Omental fat pad (tissue), 4 donors: ENCODE measurements around the gene MYO5A. TPM values are rescaled to one million over a fixed set of nuclear protein-coding genes. Genes with fewer than 3 reads are reported as not detected.
"Not testable (repeated sequence)": the region's sequence is repeated elsewhere in the genome, so short reads cannot be mapped to it uniquely, and the experiment has no call there.

Experiments
- ATAC-seq: fragments of 150-250 bp; one replicate; pipeline ENCODE4 v1.9.1; 2016; ENCODE audit warnings: mild to moderate bottlenecking, moderate library complexity; ENCODE audit not compliant: low FRiP score
- DNase-seq: peaks from one replicate; pipeline ENCODE4 v3.0.0-alpha.2; 2019; ENCODE audit warnings: low spot score
- CTCF ChIP-seq, 3 donors: fragments of 450-650 bp; IDR thresholded peaks; one replicate each; pipeline ENCODE4 v1.5.1; 2016 to 2017; ENCODE audit warnings: antibody characterized with exemption in 3 of 3, mild to moderate bottlenecking in 3 of 3, moderate library complexity in 2 of 3
- total RNA-seq, 4 donors: library from RNA; depleted of rRNA; stranded (reverse); fragments of >200 nt; gene quantifications; one replicate each; pipeline ENCODE4 v1.1.0, GENCODE V29; 2016

Gene MYO5A
- total RNA-seq, 4 donors from 2014 or later, result 45.5 to 81.6 (median 65.5) TPM

DNA sequence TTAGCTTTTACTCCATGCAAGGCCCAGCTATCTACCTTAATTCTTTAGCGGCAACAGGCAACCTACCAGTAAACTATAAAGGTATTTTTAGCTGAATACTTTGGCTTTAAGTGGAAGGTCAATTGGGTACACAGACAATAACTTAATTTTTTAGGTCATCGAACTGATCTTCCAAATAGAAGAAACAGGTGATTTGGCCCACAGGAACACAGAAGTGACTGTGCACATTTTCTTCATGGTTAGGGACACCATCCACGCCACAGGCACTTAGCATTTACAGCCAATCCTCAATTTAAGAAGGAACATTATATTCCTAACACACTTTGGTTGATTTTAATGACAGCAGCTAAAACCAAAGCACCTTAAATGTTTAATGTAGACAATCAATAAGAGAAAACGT, 38.2 kb upstream of the MYO5A start:
- no peak for ATAC-seq
- no peak for DNase-seq

GRCh38 chr15:52565417-52566358, 37.0 kb upstream of the MYO5A start:
- ATAC-seq, DNase-seq: not testable (repeated sequence)

More for the DNA sequence above, 38.2 kb upstream of the MYO5A start:
- no peak for TF ChIP-seq CTCF (IDR thresholded peaks at IDR 0.05)

DNA sequence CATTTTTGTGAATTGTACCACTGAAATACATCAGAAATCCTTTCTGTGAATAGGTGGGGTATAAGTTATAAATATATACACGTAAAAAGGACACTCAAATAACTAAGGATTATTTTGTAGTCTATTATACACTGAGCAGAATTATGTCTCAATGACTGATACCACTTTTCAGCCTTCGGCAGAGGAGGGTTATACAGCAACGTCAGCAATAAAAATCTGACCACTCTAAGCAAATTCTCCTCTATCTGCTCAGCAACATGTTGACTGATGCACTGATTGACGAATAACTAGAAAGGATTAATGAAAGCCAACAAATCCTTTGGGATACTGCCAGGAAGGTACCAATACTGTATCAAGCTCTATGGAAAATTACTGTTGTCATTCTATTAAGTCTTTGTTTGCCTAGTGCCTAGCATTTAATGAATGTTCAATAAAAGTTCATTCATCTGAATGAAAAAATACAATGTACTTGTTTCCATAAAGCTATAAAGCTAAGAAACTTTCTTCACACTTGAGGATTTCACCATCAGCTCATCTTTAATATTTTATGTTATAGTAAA, 34.9 kb upstream of the MYO5A start:
- TF ChIP-seq CTCF (IDR thresholded peaks at IDR 0.05), result no peak
- DNase-seq, result no peak
- ATAC-seq, result no peak

- TF ChIP-seq CTCF (IDR thresholded peaks at IDR 0.05), result no peak
Observed at GRCh38 chr15:52559575-52559974, 30.9 kb upstream of the MYO5A start.

DNA sequence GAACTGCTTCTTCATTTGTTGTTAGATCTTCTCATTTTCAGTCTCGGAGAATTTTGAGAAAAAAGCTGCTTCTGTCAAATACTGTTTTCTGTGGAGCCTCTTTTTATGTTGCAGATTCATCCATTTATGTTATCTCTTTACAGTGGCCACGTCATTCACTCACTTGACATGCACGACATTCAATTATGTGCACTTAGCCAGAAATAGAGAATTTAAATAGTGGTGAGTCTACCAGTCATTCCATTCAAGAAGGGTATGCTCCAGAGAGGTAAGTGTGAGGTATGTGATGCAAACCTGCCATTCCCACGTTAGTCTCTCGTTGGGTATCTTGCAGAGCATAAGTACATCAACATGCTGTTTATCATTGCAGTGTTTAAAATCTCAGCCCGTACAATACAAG, 30.3 kb upstream of the MYO5A start:
- TF ChIP-seq CTCF (IDR thresholded peaks at IDR 0.05), result no peak
- no peak for ATAC-seq

More at GRCh38 chr15:52559575-52559974, 30.9 kb upstream of the MYO5A start:
- no peak for DNase-seq
- ATAC-seq, result no peak

GRCh38 chr15:52558196-52558595, 29.5 kb upstream of the MYO5A start:
- no peak for TF ChIP-seq CTCF (IDR thresholded peaks at IDR 0.05)
- DNase-seq (no peak), ATAC-seq (no peak)

More for the DNA sequence above, 30.3 kb upstream of the MYO5A start:
- no peak for DNase-seq

DNA sequence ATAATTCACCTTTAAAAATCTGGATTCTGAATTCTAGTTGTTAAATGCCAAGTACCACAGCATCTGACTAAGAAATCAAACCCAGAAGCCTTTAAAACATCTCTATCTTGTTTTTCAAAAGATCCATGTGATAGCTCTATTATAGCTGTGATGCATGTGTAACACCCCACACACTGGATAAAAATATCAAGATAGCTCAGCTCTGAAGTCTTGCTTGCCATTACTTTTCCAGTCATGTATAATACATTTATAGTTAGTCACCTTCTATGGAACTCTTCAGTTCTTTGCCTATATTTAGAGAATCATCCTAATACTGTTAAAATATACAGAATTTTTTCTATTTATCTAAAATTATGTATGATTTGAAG, 28.6 kb upstream of the MYO5A start:
- DNase-seq, result no peak
- no peak for ATAC-seq
- TF ChIP-seq CTCF (IDR thresholded peaks at IDR 0.05), result no peak
